HG02884 (cell line): ENCODE measurements around the gene ULK4.
"Not testable (repeated sequence)": the region's sequence is repeated elsewhere in the genome, so short reads cannot be mapped to it uniquely, and the experiment has no call there.

Experiments used
- ATAC-seq: cut with Tn5 transposase; IDR thresholded peaks from one replicate; pipeline ENCODE4 v1.9.1; 2021; ENCODE audit warnings: mild to moderate bottlenecking, moderate library complexity; ENCODE audit not compliant: unreplicated experiment

ULK4 gene

DNA sequence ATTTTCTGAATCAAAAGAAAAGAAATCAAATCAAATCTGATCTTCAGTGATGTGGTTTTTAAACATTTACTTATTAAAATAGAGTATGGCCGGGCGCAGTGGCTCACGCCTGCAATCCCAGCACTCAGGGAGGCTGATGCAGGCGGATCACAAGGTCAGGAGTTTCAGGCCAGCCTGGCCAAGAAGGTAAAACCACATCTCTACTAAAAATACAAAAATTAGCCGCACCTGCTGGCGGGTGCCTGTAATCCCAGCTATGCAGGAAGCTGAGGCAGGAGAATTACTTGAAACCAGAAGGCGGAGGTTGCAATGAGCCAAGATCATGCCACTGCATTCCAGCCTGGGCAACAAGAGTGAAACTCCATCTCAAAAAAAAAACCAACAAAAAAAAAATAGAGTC is 169.1 kb downstream of the ULK4 start:
- no peak for ATAC-seq

DNA sequence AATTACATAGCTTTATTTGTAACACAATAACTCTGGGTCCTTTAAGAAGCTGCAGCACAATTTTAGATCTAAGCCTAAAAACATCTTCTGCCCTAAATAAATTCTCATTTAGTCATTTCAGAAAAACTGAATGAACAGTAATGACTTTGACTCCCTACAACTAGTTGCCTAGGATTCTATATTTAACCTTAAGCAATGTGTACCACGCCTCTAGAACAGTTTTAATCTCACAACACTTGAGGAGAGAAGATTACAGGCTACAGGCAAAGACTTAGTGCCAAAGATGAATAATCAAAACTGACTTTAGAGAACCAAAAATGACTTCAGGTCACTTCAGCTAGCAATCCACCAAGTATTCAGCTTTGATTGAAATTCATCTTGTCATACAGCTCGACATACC is 192.8 kb downstream of the ULK4 start:
- no peak for ATAC-seq

GRCh38 chr3:41768363-41768762 is 193.5 kb downstream of the ULK4 start:
- ATAC-seq: no peak

- ATAC-seq: not testable (repeated sequence)
Measured at GRCh38 chr3:41762867-41763266, 199.0 kb downstream of the ULK4 start.

- ATAC-seq: no peak
Measured at GRCh38 chr3:41753651-41754050, 208.3 kb downstream of the ULK4 start.

DNA sequence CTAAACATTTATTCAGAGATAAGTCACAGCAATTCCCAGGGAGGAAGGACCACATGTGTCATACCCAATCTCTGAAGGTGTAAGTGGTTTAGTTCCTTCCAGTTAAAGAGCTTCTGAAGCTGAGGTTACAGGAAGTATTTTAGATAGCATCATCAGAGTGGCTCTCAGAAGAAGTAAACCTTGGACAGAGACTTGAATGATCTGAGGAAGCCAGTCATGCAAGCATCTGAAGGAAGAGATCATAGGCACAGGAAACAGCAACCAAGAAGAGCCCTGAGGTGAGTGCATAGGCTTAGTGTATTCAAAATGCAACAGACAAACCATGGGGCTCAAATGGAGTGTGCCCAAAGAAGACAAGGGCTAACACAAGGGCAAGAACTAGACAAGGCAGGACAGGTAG is 210.3 kb downstream of the ULK4 start:
- ATAC-seq: no peak

- ATAC-seq: no peak
Measured at GRCh38 chr3:41749988-41750387, 211.9 kb downstream of the ULK4 start.

GRCh38 chr3:41746215-41746614 is 215.7 kb downstream of the ULK4 start:
- ATAC-seq: no peak

DNA sequence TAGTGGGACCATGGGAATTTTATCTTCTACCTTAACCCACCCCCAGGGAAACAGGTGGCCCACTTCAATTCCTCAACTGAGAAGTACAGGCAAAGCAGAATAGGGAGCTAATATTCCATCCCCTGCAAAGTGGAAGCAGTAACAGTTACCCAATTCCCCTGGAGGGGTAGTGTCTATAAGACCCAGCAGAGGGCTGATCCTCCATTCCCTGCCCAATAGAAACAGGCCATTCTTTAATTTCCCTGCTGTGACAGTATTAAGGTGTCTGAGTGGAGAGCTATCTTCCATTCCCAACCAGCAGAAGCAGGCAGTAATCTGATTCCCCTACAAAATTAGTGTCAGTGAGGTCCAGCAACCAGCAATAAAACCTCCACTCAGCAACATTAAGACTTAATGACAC is 219.8 kb downstream of the ULK4 start:
- no peak for ATAC-seq

GRCh38 chr3:41740374-41740886 is 221.5 kb downstream of the ULK4 start:
- ATAC-seq: no peak

GRCh38 chr3:41726891-41727290 is 235.0 kb downstream of the ULK4 start:
- ATAC-seq: no peak

GRCh38 chr3:41717641-41718040 is 244.3 kb downstream of the ULK4 start:
- ATAC-seq: no peak

- ATAC-seq: no peak
Measured at GRCh38 chr3:41716471-41716870, 245.4 kb downstream of the ULK4 start.

DNA sequence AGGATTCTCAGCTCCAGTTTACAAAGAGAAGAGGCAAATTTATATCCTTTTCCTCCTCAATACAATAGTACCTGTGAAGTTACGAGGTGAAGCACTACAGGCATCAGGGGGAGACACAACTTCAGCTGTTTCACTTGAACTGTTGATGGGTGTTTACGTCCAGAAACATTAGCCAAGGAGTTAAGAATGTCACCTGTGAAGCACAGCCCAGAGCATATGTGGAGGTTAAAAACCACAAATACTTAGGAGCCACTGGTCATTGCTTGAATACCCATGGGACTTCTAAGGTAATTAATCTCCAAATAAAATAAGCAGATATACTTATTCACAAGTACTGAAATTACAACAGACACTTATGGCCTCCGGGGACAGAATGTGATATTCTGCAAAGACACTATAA is 246.5 kb downstream of the ULK4 start:
- no peak for ATAC-seq

- no peak for ATAC-seq
Measured at GRCh38 chr3:41711651-41712050, 250.3 kb downstream of the ULK4 start.

GRCh38 chr3:41710646-41711388 is 251.1 kb downstream of the ULK4 start:
- ATAC-seq: no peak

DNA sequence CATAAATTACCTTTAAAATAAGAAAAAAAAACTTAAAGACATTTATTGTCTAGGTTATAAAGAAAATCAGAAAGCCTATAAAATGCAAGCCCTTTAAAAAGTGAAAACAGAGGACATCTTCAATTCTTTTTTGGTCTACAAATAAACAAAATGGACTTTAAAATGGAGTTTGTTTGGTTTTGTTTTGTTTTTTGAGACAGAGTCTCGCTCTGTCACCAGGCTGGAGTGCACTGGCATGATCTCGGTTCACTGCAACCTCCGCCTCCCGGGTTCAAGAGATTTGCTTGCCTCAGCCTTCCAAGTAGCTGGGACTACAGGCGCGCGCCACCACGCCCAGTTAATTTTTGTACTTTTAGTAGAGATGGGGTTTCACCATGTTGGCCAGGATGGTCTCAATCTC is 252.7 kb downstream of the ULK4 start:
- ATAC-seq: not testable (repeated sequence)

DNA sequence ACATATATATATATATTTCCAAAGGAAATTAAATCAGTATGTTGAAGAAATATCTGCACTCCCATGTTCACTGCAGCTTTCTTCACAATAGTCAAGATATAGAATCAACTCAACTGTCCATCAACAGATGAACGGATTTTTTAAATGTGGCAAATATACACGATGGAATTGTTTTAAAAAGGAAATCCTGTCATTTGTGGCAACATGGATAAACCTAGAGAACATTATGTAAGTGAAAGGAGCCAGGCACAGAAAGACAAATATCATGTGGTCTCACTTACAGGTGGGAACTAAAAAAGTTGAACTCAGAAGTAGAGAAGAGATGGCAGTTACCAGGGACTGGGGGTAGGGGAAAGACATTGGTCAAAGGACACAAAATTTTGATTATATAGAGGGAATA is 253.7 kb downstream of the ULK4 start:
- ATAC-seq: no peak

DNA sequence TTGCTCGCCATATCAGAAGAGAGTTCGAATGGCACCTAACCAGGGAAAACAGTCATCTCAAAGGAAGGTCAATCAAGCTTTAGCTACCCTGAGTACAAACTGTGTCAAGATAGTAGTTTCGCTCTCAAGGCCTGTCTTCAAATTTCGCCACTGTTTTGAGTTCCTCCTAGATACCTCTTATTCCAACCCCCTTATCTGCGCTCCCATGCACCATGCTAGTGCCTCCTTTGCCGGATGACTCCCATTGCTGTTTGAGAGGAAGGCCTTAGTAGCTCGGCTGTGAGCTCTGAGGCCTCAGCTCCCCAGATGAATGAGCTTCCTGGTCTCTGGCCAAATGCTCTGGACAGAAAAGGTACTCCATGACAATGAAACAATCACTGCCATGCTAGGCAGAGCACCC is 256.0 kb downstream of the ULK4 start:
- no peak for ATAC-seq

DNA sequence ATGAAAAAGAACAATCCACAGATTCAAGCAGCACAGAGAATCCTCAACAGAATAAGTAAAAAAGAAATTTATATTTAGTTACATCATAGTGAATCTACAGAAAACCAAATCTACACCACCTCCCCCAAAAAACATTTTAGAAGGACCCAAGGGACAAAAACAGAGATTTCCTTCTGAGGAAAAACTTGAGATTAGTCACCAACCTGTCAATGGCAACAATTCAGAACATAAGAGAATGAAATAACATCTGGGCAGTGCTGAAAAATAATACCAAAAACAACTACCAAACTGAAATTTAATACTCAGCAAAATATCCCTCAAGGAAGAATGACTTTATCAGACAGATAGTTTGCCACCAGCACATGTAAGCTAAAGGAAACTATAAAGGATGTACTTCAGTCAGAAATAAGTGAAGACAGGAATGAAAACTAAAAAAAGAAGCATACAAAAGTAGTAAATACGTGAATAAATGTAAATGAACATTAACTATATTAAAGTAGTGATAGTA is 260.7 kb downstream of the ULK4 start:
- ATAC-seq: no peak

DNA sequence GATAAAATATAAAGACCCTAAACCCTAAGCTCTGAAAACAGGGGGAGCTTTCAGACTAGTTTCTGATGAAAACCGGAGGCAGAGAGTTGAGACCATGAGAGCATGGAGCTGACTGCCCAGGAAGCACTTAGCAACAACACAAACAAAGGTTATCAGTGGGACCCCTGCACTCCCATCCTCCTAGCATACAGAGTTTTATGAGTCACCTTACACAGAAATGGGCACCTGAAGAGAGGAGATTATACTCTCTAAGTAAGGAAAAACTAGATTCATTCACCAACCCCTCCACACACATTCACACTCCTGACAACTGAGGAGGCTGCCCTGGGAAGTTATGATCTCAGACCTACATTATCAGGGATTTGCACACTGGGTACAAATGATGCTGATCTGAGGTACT is 261.7 kb downstream of the ULK4 start:
- ATAC-seq: no peak

DNA sequence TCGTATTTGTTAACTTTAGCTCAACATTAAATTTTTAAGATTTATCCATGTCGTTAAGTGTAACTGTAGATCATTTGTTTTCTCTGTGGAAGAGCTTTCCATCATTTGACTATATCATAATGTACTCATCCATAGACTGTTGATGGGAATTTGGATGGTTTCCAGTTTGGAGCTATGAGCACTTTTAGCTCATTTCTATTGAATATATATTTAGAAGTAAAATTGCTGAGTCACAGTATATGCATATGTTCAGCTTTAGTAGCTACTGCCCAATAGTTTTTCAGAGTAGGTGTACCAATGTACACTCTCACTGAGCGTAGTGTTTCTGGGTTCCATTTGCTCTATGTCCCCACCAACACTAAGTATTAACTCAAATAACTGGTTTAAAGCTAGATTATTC is 263.0 kb downstream of the ULK4 start:
- ATAC-seq: no peak

DNA sequence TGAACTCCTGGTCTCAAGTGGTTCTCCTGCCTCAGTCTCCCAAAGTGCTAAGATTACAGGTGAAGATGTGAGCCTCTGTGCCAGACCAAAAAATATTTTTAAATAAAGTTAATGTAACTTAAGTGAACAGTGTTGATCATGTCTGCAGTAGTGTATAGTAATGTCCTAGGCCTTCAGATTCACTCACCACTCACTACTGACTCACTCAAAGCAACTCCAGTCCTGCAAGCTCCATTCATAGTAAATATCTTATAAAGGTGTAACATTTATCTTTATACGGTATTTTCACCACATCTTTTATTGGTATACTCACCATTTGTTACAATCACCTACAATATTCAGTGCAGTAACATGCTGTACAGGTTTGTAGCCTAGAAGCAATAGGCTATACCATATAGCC is 264.2 kb downstream of the ULK4 start:
- no peak for ATAC-seq
